ENCODE data around the gene KCNJ6. TPM values are rescaled to one million over a fixed set of nuclear protein-coding genes. Genes with fewer than 3 reads are reported as not detected.
"Not testable (repeated sequence)": the region's sequence is repeated elsewhere in the genome, so short reads cannot be mapped to it uniquely, and the experiment has no call there.

The KCNJ6 gene
- total and polyA plus RNA-seq, 2 donors from 2014 or later = 0.06 TPM; not detected in 1

DNA sequence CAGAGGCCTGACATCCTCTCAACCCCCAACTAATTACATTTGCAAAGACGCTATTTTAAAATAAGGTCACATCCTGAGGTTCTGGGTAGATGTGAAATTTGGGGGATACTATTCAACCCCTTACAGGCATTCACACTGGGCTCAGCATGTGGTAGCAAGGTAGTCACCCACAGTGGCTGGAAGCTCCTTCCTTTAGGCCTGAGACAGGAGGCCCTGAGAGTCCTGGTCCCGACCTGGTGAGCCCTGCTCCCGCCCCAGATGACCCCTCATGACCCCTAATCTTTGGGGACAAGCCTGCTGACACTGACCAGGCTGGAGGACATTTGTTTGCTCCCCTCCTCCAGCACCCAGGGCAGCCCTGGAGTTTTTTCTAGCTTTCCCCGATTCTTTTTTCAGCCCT lies 323.8 kb downstream of the KCNJ6 start:
- TF ChIP-seq, protein P1, sequence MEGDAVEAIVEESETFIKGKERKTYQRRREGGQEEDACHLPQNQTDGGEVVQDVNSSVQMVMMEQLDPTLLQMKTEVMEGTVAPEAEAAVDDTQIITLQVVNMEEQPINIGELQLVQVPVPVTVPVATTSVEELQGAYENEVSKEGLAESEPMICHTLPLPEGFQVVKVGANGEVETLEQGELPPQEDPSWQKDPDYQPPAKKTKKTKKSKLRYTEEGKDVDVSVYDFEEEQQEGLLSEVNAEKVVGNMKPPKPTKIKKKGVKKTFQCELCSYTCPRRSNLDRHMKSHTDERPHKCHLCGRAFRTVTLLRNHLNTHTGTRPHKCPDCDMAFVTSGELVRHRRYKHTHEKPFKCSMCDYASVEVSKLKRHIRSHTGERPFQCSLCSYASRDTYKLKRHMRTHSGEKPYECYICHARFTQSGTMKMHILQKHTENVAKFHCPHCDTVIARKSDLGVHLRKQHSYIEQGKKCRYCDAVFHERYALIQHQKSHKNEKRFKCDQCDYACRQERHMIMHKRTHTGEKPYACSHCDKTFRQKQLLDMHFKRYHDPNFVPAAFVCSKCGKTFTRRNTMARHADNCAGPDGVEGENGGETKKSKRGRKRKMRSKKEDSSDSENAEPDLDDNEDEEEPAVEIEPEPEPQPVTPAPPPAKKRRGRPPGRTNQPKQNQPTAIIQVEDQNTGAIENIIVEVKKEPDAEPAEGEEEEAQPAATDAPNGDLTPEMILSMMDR (IDR thresholded peaks at IDR 0.05; ENCODE audit: borderline replicate concordance, extremely low read depth, insufficient read depth) = no peak
- no peak for FAIRE-seq
- no peaks in the 10 kb centered on the region for H3K27me3 ChIP-seq (ENCODE audit: control insufficient read depth, insufficient read depth, low read length)
- H3K4me3 ChIP-seq (ENCODE audit: low read length in 3 of 3) = no peak overlapping the region
- no peak overlapping the region for H3K9ac ChIP-seq (ENCODE audit: low read length in 3 of 3)
- intact Hi-C loops (cut with DNase I) = no loop called here
- no peaks in the 10 kb centered on the region for H3K36me3 ChIP-seq (ENCODE audit: control insufficient read depth in 2 of 3, insufficient read depth in 3 of 3, low read length in 3 of 3)
- no peak for DNase-seq
- H3K9me3 ChIP-seq (ENCODE audit: control insufficient read depth in 2 of 3, insufficient read depth in 1 of 3, low read length in 3 of 3) = no peaks in the 10 kb centered on the region
- H3K4me1 ChIP-seq (ENCODE audit: control insufficient read depth in 2 of 3, insufficient read depth in 2 of 3, low read depth in 1 of 3, low read length in 3 of 3) = no peaks in the 10 kb centered on the region
- H3K27ac ChIP-seq (ENCODE audit: low read depth in 2 of 2, low read length in 2 of 2) = no peak overlapping the region

DNA sequence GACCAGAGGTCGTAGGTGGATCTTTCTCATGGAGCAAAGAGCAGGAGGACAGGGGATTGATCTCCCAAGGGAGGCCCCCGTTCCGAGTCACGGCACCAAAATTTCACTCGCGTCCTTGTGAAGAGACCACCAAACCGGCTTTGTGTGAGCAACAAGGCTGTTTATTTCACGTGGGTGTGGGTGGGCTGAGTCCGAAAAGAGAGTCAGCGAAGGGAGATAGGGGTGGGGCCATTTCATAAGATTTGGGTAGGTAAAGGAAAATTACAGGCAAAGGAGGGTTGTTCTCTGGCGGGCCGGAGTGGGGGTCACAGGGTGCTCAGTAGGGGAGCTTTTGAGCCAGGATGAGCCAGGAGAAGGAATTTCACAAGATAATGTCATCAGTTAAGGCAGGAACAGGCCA lies 324.3 kb downstream of the KCNJ6 start:
- H3K9me3 ChIP-seq (ENCODE audit: control insufficient read depth in 2 of 3, insufficient read depth in 1 of 3, low read length in 3 of 3); H3K4me1 ChIP-seq (ENCODE audit: control insufficient read depth in 2 of 3, insufficient read depth in 2 of 3, low read depth in 1 of 3, low read length in 3 of 3); H3K27ac ChIP-seq (ENCODE audit: low read depth in 2 of 2, low read length in 2 of 2); H3K36me3 ChIP-seq (ENCODE audit: control insufficient read depth in 2 of 3, insufficient read depth in 3 of 3, low read length in 3 of 3); H3K4me3 ChIP-seq (ENCODE audit: low read length in 3 of 3); H3K27me3 ChIP-seq (ENCODE audit: control insufficient read depth, insufficient read depth, low read length); H3K9ac ChIP-seq (ENCODE audit: low read length in 3 of 3); FAIRE-seq; DNase-seq; intact Hi-C loops (cut with DNase I): not testable (repeated sequence)

DNA sequence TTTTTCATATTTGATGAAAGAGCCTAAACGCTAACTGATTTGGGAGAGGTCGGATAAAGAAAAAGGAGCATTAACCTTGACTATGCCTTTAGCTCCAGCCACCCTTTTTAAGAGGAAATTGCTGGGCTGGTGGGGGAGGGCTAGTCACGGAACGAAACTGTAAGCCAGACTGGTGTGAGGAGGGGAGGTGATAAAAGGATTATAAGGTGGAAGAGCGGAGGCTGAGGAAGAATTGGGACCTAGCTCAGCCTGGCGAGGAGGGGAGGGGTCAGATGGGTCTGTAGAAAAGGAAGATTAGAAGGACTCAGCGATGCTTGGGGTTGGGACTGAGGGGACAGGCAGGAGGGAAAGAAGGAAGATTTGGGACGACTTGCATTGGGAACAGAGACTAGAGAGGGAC lies 325.4 kb downstream of the KCNJ6 start:
- H3K4me1 ChIP-seq (ENCODE audit: control insufficient read depth in 2 of 3, insufficient read depth in 2 of 3, low read depth in 1 of 3, low read length in 3 of 3); intact Hi-C loops (cut with DNase I); H3K27ac ChIP-seq (ENCODE audit: low read depth in 2 of 2, low read length in 2 of 2); DNase-seq; H3K9ac ChIP-seq (ENCODE audit: low read length in 3 of 3); H3K9me3 ChIP-seq (ENCODE audit: control insufficient read depth in 2 of 3, insufficient read depth in 1 of 3, low read length in 3 of 3); FAIRE-seq; H3K36me3 ChIP-seq (ENCODE audit: control insufficient read depth in 2 of 3, insufficient read depth in 3 of 3, low read length in 3 of 3); H3K27me3 ChIP-seq (ENCODE audit: control insufficient read depth, insufficient read depth, low read length); H3K4me3 ChIP-seq (ENCODE audit: low read length in 3 of 3): not testable (repeated sequence)

DNA sequence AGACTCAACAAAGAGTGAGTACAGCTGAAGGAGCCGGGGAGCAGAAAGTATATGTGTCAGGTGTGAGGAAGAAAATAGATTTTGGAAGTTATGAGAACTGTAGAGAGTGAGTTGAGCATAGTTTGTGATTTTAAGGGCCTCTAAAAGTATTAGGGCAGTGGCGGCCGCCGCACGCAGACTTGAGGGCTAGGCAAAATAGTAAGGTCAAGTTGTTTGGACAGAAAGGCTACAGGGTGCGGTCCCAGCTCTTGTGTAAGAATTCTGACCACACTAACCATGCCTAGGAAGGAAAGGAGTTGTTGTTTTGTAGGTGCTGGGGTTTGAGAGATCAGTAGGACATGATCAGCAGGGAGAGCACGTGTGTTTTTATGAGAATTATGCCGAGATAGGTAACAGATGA lies 327.6 kb downstream of the KCNJ6 start:
- H3K27me3 ChIP-seq (ENCODE audit: control insufficient read depth, insufficient read depth, low read length); DNase-seq; H3K27ac ChIP-seq (ENCODE audit: low read depth in 2 of 2, low read length in 2 of 2); FAIRE-seq; H3K9me3 ChIP-seq (ENCODE audit: control insufficient read depth in 2 of 3, insufficient read depth in 1 of 3, low read length in 3 of 3); H3K9ac ChIP-seq (ENCODE audit: low read length in 3 of 3); H3K4me3 ChIP-seq (ENCODE audit: low read length in 3 of 3); intact Hi-C loops (cut with DNase I); H3K36me3 ChIP-seq (ENCODE audit: control insufficient read depth in 2 of 3, insufficient read depth in 3 of 3, low read length in 3 of 3); H3K4me1 ChIP-seq (ENCODE audit: control insufficient read depth in 2 of 3, insufficient read depth in 2 of 3, low read depth in 1 of 3, low read length in 3 of 3): not testable (repeated sequence)

DNA sequence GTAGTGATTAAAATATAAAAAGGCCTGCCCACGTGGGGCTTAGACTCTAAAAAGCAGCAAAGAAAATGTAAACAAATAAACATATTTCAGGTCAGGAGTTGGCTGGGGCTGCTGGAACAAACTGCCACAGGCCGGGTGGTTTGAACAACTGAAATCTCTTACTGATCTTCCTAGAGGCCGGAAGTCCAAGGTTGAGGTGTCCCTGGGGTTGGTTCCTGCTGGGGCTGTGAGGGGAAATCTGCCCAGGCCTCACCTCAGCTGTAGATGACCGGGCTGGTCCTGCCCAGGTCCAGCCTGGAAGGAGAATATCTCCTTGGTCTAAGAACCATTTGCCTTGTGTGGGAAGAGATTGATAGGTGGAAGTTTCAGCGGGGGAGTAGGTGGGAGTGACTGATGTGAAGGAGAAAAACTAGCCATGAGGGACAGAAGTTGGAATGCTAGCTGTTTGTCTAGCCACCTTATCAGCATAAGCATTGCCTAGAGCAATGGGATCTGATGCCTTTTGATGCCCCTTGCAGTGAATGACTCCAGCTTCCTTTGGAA lies 328.6 kb downstream of the KCNJ6 start:
- Histone ChIP-seq H3K4me1 (ENCODE audit: control insufficient read depth in 2 of 3, insufficient read depth in 2 of 3, low read depth in 1 of 3, low read length in 3 of 3) (no peaks in the 10 kb centered on the region), H3K4me3 (ENCODE audit: low read length in 3 of 3) (no peak overlapping the region), H3K27ac (ENCODE audit: low read depth in 2 of 2, low read length in 2 of 2) (no peak overlapping the region), H3K9ac (ENCODE audit: low read length in 3 of 3) (no peak overlapping the region), H3K36me3 (ENCODE audit: control insufficient read depth in 2 of 3, insufficient read depth in 3 of 3, low read length in 3 of 3) (no peaks in the 10 kb centered on the region), H3K9me3 (ENCODE audit: control insufficient read depth in 2 of 3, insufficient read depth in 1 of 3, low read length in 3 of 3) (no peaks in the 10 kb centered on the region), H3K27me3 (ENCODE audit: control insufficient read depth, insufficient read depth, low read length) (no peaks in the 10 kb centered on the region)
- intact Hi-C loops (cut with DNase I) = no loop called here
- no peak for DNase-seq
- TF ChIP-seq, protein P1 (IDR thresholded peaks at IDR 0.05; ENCODE audit: borderline replicate concordance, extremely low read depth, insufficient read depth) = no peak
- no peak for FAIRE-seq

All from kidney (tissue), 14 donors.